Measurements from ENCODE around the gene ACAN. TPM values are rescaled to one million over a fixed set of nuclear protein-coding genes. Genes with fewer than 3 reads are reported as not detected.

The ACAN gene
- total and polyA plus RNA-seq, 10 of the 15 experiments (the other 5 are each of a cell fraction or from before 2014, with no cell fraction given): not detected

DNA sequence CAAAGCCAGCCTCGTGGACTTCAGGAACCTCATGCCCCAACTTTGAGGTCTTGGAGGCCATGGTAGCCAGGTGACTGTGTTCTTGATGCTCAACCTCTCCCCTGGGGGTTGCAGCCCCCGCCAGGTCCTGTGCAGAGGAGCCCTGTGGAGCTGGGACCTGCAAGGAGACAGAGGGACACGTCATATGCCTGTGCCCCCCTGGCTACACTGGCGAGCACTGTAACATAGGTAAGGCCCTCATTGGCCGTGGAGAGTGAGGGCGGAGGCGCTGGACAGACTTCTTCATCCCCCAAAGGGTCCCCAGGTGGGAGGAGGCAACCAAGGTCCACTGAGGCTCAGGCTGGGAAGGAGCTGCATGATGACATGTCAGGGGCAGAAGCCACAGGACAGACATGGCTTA lies 57.0 kb downstream of the ACAN start (continued):
- TF ChIP-seq, protein P1, sequence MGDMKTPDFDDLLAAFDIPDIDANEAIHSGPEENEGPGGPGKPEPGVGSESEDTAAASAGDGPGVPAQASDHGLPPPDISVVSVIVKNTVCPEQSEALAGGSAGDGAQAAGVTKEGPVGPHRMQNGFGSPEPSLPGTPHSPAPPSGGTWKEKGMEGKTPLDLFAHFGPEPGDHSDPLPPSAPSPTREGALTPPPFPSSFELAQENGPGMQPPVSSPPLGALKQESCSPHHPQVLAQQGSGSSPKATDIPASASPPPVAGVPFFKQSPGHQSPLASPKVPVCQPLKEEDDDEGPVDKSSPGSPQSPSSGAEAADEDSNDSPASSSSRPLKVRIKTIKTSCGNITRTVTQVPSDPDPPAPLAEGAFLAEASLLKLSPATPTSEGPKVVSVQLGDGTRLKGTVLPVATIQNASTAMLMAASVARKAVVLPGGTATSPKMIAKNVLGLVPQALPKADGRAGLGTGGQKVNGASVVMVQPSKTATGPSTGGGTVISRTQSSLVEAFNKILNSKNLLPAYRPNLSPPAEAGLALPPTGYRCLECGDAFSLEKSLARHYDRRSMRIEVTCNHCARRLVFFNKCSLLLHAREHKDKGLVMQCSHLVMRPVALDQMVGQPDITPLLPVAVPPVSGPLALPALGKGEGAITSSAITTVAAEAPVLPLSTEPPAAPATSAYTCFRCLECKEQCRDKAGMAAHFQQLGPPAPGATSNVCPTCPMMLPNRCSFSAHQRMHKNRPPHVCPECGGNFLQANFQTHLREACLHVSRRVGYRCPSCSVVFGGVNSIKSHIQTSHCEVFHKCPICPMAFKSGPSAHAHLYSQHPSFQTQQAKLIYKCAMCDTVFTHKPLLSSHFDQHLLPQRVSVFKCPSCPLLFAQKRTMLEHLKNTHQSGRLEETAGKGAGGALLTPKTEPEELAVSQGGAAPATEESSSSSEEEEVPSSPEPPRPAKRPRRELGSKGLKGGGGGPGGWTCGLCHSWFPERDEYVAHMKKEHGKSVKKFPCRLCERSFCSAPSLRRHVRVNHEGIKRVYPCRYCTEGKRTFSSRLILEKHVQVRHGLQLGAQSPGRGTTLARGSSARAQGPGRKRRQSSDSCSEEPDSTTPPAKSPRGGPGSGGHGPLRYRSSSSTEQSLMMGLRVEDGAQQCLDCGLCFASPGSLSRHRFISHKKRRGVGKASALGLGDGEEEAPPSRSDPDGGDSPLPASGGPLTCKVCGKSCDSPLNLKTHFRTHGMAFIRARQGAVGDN (IDR thresholded peaks at IDR 0.05): no peak
- TF ChIP-seq MEF2A (IDR thresholded peaks at IDR 0.05; ENCODE audit: insufficient read depth, low read depth, low read length): no peak
- TF ChIP-seq EZH2 (IDR thresholded peaks at IDR 0.05; ENCODE audit: borderline replicate concordance, control insufficient read depth, low read depth, low read length): no peak
- no peak for TF ChIP-seq RUNX3 (IDR thresholded peaks at IDR 0.05; ENCODE audit: low read length)
- TF ChIP-seq ATF7 (IDR thresholded peaks at IDR 0.05; ENCODE audit: low read depth): no peak
- TF ChIP-seq RB1 (IDR thresholded peaks at IDR 0.05; ENCODE audit: borderline replicate concordance): no peak
- TF ChIP-seq, protein P2, sequence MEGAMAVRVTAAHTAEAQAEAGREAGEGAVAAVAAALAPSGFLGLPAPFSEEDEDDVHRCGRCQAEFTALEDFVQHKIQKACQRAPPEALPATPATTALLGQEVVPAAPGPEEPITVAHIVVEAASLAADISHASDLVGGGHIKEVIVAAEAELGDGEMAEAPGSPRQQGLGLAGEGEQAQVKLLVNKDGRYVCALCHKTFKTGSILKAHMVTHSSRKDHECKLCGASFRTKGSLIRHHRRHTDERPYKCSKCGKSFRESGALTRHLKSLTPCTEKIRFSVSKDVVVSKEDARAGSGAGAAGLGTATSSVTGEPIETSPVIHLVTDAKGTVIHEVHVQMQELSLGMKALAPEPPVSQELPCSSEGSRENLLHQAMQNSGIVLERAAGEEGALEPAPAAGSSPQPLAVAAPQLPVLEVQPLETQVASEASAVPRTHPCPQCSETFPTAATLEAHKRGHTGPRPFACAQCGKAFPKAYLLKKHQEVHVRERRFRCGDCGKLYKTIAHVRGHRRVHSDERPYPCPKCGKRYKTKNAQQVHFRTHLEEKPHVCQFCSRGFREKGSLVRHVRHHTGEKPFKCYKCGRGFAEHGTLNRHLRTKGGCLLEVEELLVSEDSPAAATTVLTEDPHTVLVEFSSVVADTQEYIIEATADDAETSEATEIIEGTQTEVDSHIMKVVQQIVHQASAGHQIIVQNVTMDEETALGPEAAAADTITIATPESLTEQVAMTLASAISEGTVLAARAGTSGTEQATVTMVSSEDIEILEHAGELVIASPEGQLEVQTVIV (IDR thresholded peaks at IDR 0.05; ENCODE audit: borderline replicate concordance, partially characterized antibody): no peak
- TF ChIP-seq CHD1 (IDR thresholded peaks at IDR 0.05; ENCODE audit: low read depth, low read length): no peak

All from GM12878 (cell line).